ENCODE measurements around the gene CD8B.
"Not testable (repeated sequence)": the region's sequence is repeated elsewhere in the genome, so short reads cannot be mapped to it uniquely, and the experiment has no call there.

Gene CD8B

GRCh38 chr2:86835548-86835889 lies 26.2 kb downstream of the CD8B start:
- DNase-seq (ENCODE audit: low read depth): not testable (repeated sequence)

GRCh38 chr2:86833315-86833714 lies 28.4 kb downstream of the CD8B start:
- DNase-seq (ENCODE audit: low read depth): no peak

DNA sequence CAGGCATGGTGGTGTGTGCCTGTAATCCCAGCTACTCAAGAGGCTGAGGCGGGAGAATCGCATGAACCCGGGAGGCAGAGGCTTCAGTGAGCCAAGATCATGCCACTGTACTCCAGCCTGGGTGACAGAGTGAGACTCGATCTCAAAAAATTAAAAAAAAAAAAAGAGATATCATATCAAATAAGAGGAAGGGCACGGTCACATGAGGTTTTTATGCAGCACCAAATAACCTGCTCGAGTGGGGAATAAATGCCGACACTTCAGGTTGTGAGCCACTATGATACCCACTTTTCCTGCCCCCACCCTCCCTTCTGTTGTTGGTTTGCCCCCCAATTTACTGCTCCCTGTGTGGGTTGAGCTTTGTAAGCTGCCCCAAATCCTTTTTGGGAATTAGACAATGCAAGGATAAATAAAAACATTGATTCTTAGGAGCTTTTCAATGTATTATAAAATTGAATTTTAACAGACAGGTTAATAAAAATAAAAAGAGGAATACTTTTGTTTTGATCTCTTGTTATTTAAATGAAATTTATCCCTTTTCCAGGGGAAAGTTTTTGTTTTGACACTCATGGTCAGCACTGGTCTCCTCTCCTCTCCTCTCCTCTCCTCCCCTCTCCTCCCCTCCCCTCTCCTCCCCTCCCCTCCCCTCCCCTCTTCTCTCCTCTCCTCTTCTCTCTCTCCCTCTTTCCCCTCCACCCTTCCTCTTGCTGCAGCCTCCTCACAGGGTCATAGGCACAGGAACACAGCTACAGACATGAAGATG lies 29.2 kb downstream of the CD8B start:
- DNase-seq (ENCODE audit: low read depth): no peak

DNA sequence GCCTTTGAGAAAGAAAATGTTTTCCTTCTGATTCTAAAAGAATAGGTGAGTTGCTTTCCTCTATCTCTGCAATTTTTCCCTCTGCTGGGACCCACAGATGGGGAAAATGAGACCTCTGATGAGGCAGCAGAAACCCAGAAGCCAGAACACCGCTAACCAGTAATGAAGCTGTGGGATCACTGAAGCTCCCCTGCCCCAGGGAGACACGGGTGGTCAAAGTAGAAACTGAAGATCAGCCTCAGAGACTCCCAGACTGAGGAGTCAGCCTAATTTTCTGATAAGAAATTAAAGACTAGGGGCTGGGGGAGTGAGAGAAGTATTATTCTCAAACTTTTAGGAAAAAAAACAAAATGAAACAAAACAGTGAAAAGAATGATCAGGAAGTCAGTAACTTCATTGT lies 30.1 kb downstream of the CD8B start:
- no peak for DNase-seq (ENCODE audit: low read depth)

GRCh38 chr2:86826951-86827350 lies 34.7 kb downstream of the CD8B start:
- DNase-seq (ENCODE audit: low read depth): no peak

DNA sequence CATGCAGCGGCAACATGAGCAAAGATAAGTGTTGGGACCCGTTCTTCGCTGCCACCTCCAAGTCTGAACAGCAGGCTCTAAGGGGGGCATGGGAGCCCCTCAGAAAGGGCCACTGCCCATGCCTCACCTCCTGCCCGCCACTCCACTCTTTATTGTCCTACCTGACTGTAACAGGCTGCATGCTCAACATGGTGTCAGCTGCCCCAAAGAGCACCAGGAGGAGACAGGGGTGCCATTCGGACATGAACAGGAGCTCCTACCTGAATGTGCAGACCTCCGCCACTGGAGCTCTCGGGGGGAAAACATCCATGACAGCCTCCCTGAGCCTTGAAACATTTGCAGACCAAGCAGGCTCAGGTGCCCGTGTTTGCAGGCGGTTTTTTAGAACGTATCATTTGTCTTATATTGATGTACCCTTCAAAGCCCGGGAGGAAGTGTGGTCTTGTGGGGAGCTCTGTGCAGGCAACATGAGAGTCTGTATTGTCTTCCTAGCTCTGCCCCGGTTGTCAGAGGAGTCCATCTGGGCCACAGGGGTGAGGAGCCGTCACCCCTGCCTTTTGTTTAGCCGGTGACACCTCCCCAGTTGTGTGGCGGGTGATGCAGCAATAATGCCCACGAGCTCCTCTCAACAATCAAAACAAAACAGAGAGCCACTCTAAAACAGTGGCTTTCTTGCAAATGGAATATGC lies 35.8 kb downstream of the CD8B start:
- no peak for DNase-seq (ENCODE audit: low read depth)

- DNase-seq (ENCODE audit: low read depth): no peak
These were observed 36.5 kb downstream of the CD8B start for GRCh38 chr2:86825036-86825692.

- DNase-seq (ENCODE audit: low read depth): no peak
These were observed 38.9 kb downstream of the CD8B start for GRCh38 chr2:86822668-86823345.

DNA sequence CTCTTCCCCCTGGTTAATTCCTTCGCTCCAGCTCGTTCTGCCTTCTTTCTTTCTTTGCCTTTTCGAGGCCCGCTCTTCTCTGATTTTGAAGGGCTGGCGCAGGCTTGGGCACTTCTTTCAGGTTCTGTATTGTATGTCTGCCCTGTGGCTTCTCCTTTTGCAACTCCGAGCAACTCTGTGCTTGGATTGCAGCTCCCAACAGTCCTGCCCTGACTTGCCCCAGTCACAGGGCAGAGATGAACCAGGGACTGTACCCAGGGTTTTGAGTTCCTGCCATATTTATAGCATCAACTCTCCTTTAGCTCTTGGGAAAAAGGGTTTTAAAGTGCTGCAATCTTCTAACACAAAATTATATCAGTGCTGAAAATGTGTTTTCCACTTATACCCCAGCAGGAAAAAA lies 39.8 kb downstream of the CD8B start:
- no peak for DNase-seq (ENCODE audit: low read depth)

GRCh38 chr2:86821306-86821705 lies 40.4 kb downstream of the CD8B start:
- DNase-seq (ENCODE audit: low read depth): no peak

DNA sequence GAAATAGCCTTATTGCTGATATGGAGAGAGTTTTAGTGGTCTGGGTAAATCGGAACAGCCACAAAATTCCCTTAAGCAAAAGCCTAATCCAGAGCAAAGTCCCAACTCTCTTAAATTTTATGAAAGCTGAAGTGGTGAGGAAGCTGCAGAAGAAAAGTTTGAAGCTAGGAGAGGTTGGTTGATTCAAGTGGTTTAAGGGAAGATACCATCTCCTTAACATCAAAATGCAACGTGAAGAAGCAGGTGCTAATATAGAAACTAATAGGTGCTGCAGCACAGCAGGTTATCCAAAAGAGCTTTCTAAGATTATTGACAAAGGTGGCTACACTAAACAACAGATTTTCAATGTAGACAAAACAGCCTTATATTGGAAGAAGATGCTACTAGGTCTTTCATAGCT lies 42.7 kb downstream of the CD8B start:
- no peak for DNase-seq (ENCODE audit: low read depth)

DNA sequence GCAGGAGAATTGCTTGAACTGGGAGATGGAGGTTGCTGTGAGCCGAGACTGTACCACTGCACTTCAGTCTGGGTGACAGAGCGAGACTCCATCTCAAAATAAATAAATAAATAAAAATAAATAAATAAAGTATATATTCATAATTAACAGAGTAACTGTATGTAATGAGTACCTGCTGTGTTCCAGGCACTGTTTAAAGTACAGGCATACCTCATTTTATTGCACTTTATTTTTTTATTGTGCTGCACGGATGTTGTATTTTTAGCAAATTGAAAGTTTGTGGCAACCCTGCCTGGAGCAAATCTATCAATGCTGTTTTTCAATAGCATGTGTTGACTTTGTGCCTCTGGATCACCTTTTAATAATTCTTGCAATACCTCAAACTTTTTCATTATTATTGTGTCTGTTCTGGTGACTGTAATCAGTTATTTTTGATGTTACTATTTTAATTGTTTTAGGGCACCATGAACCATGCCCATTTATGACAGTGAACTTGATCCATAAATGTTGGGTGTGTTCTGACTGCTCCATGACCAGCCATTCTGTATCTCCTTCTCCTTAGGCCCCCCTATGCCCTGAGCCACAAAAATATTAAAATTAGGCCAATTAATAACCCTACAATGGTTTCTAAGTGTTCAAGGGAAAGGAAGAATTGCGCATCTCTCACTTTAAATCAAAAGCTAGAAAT lies 43.4 kb downstream of the CD8B start:
- DNase-seq (ENCODE audit: low read depth): no peak

DNA sequence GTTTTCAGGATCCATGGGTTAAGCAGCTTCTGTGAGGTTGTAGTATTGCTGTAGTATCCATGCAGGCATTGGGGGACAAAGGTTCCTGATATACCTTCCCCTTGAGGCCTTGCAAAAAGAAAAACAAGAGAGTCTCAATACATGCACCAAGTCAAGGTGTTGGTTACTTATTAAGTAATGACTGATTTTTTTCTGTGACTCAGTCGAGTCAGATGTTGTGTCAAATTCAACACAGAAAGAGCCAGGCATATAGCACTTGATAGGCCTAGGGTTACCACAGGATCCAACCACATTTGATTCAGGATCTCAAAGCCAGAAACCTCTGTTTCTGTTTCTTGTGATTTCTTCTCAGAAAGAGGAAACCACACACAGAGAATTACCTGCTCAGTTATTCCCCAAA lies 46.1 kb downstream of the CD8B start:
- DNase-seq (ENCODE audit: low read depth): no peak

DNA sequence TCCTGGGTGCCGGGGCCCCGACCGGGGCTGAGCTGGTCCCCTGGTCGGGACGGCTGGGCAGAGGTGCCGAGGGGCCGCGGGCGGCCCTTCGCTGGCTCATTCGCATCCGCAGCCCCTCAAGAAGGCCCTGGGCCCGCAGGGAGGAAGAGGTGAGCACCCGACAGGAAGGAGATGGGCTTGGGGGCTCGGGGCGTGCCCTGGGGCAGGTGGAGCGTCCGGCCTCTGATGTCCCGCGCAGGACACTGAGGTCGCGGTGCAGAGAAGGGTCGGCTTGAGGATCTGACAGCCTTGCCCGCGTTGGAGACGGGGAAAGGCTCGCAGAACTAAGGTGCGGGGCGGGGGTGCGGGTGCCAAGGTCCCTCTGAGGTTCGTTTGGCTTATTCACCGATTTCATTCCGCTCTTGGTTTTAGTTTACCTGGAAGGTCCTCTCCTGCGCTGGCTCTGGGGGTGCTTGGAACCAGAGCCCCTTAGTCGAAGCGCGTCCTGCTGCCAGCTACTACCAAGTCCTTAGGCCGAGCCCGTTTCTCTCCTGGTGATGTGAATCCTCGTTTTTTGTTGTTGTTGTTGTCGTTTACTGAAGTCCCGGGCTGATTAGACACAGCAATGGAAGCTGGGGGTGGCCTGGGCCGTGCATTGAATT lies 52.1 kb downstream of the CD8B start:
- DNase-seq (ENCODE audit: low read depth): no peak

- DNase-seq (ENCODE audit: low read depth): peak; percentile 81
These were observed 53.1 kb downstream of the CD8B start for GRCh38 chr2:86808315-86809161.

DNA sequence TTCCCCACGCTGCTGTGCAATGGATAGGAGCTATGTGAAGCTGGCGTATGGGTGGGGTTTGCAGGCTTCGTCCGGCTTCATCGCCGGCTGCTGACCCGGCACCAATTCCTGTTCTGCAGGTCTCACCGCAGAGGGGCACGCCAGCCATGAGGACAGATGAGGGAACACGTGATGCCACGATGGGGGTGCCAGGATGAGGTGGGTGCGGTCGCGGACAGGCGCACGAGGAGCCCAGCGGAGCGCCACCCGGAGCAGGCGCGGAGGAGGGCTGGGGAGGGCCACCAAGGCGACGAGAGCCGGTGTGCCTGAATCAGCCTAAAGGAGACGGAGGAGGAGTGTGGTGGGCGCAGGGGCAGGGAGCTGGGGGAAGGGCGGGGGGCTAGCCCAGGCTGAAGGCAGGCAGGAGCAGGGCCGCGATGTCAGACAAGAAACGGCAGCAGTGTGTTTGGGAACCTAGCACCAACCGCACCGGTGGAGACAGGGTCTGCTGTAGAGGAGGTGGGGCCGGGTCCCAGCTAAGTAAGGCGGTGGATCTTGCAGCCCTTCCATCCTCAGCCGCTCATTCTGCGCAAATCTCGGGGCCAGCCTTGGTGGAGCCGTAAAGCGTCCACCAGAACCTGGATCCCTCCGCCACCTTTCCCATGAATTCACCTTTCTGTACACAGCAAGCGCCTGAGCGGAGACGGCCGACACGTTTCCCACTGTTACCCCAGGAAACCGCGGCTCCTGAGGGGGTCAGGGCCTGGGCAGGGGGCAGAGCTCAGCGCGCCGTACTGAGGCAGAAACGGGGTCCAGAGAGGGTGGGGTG lies 54.0 kb downstream of the CD8B start:
- no peak for DNase-seq (ENCODE audit: low read depth)

DNA sequence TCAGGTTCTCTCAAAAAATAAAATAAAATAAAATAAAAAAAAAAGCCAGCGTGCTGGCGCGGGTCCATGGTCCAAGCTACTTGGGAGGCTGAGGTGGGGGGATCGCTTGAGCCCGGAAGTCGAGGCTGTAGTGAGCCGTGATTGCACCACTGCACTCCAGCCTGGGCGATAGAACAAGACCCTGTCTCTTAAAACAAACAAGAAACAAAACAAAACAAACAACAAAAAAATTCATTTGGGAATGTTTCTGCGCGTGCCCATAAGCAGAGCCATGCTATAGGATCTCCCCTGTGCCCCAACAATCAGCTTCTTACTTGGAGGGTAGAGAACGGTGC lies 54.6 kb downstream of the CD8B start:
- DNase-seq (ENCODE audit: low read depth): no peak

DNA sequence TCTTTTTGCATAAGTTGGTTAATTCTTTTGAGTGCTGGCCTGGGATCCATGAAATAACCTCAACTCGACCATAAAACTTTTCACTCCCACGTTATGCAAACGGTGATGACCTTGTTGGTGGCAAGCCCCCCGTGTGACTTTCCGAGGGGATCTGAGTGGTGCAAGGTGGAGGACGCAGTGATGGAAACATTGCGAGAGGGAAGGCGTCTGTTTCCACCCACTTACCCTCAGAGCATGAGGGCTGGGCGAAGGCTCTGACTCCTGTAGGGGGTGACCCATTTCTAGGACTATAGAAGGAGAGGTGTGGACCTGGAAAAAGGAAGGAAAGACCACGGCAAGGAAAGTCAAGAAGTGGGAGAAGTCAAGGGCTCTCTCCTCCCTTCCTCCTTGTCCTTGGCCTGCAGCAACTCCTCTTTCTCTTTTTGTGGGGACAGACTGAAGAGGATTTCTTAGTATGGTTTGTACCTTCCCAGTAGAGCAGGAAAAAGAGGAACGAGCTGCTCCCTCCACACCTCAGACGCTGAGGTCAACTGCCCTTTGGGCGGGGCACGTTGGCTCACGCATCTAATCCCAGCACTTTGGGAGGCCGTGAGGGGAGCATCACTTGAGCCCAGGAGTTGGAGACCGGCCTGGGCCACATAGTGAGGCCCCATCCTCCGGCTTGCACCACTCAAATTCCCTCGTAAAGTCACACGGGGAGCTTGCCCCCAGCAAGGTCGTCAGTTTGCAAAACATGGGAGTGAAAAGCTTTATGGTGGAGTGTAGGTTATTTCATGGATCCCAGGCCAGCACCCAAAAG lies 55.4 kb downstream of the CD8B start:
- no peak for DNase-seq (ENCODE audit: low read depth)

- DNase-seq (ENCODE audit: low read depth): no peak
These were observed 60.7 kb downstream of the CD8B start for GRCh38 chr2:86800856-86801567.

Measured in activated T-helper 9 cell treated with anti-CD3 and anti-CD28 coated beads, Interleukin-2, amount 50 U/mL, for 16 hours (primary cell).